ENCODE data around the gene TMEM179.

- TF ChIP-seq ZFP30 (CRISPR knock-in tag; IDR thresholded peaks at IDR 0.05), result no peak
- no peak for TF ChIP-seq PATZ1 (CRISPR knock-in tag; IDR thresholded peaks at IDR 0.05; ENCODE audit: borderline replicate concordance)
- no peak for TF ChIP-seq PPARA (CRISPR knock-in tag; IDR thresholded peaks at IDR 0.05; ENCODE audit: borderline replicate concordance)
- TF ChIP-seq ZC3H10 (CRISPR knock-in tag; IDR thresholded peaks at IDR 0.05), result no peak
- TF ChIP-seq ESRRG (CRISPR knock-in tag; IDR thresholded peaks at IDR 0.05), result no peak
- TF ChIP-seq POU6F1 (CRISPR knock-in tag; IDR thresholded peaks at IDR 0.05; ENCODE audit: borderline replicate concordance, low read depth), result no peak
- TF ChIP-seq ZNF8 (CRISPR knock-in tag; IDR thresholded peaks at IDR 0.05), result no peak
- TF ChIP-seq RARB (CRISPR knock-in tag; IDR thresholded peaks at IDR 0.05), result no peak
- no peak for TF ChIP-seq ZFP3 (CRISPR knock-in tag; IDR thresholded peaks at IDR 0.05)
- no peak for TF ChIP-seq ZNF565 (CRISPR knock-in tag; conservative IDR thresholded peaks at IDR 0.05; ENCODE audit: low read depth)
- TF ChIP-seq GLIS3 (CRISPR knock-in tag; IDR thresholded peaks at IDR 0.05), result no peak
- TF ChIP-seq ARNTL (CRISPR knock-in tag; IDR thresholded peaks at IDR 0.05; ENCODE audit: borderline replicate concordance, low read depth), result no peak
- no peak for TF ChIP-seq TOX (CRISPR knock-in tag; IDR thresholded peaks at IDR 0.05; ENCODE audit: borderline replicate concordance)
- TF ChIP-seq CSRNP3 (CRISPR knock-in tag; IDR thresholded peaks at IDR 0.05), result no peak
Measured at GRCh38 chr14:104574978-104575583, 29.5 kb downstream of the TMEM179 start.

All from SK-N-SH treated with all-trans-retinoic acid at 6 μM for 48 hours (cell line).